GM12865 (cell line): ENCODE data around the gene PTP4A2.
"Not testable (repeated sequence)": the region's sequence is repeated elsewhere in the genome, so short reads cannot be mapped to it uniquely, and the experiment has no call there.

Experiments used
- DNase-seq: peaks from one replicate; pipeline ENCODE4 v3.0.0; 2010; ENCODE audit warnings: low read depth
- H3K4me3 ChIP-seq: 2 replicates; pipeline ENCODE4 v1.5.1; 2011; ENCODE audit warnings: mild to moderate bottlenecking, low read depth, low read length, control low read depth
- CTCF ChIP-seq: IDR thresholded peaks from 2 replicates; pipeline ENCODE4 v1.5.1; 2011; ENCODE audit warnings: low read length, control low read depth, low read depth, inconsistent platforms; ENCODE audit not compliant: insufficient read depth; ENCODE audit errors: missing control alignments

PTP4A2 gene

GRCh38 chr1:31949862-31950261, 11.7 kb upstream of the PTP4A2 start:
- DNase-seq, result no peak
- TF ChIP-seq CTCF, result no peak
- H3K4me3 ChIP-seq, result no peak overlapping the region

GRCh38 chr1:31945677-31946076, 7.5 kb upstream of the PTP4A2 start:
- peak overlapping the region; percentile 79 for H3K4me3 ChIP-seq
- DNase-seq, result not testable (repeated sequence)

- peak; percentile 97 for DNase-seq
- H3K4me3 ChIP-seq, result peak overlapping the region; percentile 79
- TF ChIP-seq CTCF, result no peak
Observed at GRCh38 chr1:31944205-31945089, 6.3 kb upstream of the PTP4A2 start.

GRCh38 chr1:31943546-31944184, 5.5 kb upstream of the PTP4A2 start:
- DNase-seq, result peak; percentile 79
- TF ChIP-seq CTCF, result no peak
- peak overlapping the region; percentile 79 for H3K4me3 ChIP-seq

- not testable (repeated sequence) for DNase-seq
- peak overlapping the region; percentile 35 for H3K4me3 ChIP-seq
Observed at GRCh38 chr1:31942061-31942460, 3.9 kb upstream of the PTP4A2 start.

- no peak overlapping the region for H3K4me3 ChIP-seq
- TF ChIP-seq CTCF, result peak; percentile 64
- peak; percentile 93 for DNase-seq
Observed at GRCh38 chr1:31939484-31940329, 1.5 kb upstream of the PTP4A2 start.

- H3K4me3 ChIP-seq, result peak overlapping the region; percentile 77
- no peak for TF ChIP-seq CTCF
- peak; percentile 79 for DNase-seq
Observed at GRCh38 chr1:31937300-31938183, 626 bp downstream of the PTP4A2 start.
